Smooth muscle cell (in vitro differentiated cells): ENCODE measurements around the gene ATF7IP. TPM values are rescaled to one million over a fixed set of nuclear protein-coding genes. Genes with fewer than 3 reads are reported as not detected.

Source experiments
- DNase-seq: peaks from one replicate; lab custom pipeline; 2025; ENCODE audit not compliant: unreplicated experiment; lab: John Stamatoyannopoulos, UW
- H2AFZ ChIP-seq: fragments of 200-600 bp; sonication (generic); 2 replicates; pipeline ENCODE4 v1.6.0; 2016; ENCODE audit warnings: antibody characterized with exemption, low read depth, mild to moderate bottlenecking
- H3F3A ChIP-seq: fragments of 200-600 bp; sonication (generic); 2 replicates; pipeline ENCODE4 v1.6.0; 2017; ENCODE audit warnings: antibody characterized with exemption, low read depth
- H3K27ac ChIP-seq: fragments of 200-600 bp; sonication (generic); 2 replicates; pipeline ENCODE4 v1.5.1; 2016; ENCODE audit warnings: low read depth, mild to moderate bottlenecking
- H3K27me3 ChIP-seq: fragments of 200-600 bp; sonication (generic); 2 replicates; pipeline ENCODE4 v1.6.1; 2016; ENCODE audit warnings: low read depth, mild to moderate bottlenecking
- H3K36me3 ChIP-seq: fragments of 200-600 bp; sonication (generic); 2 replicates; pipeline ENCODE4 v1.5.1; 2016; ENCODE audit warnings: low read depth
- H3K4me1 ChIP-seq: fragments of 200-600 bp; sonication (generic); 2 replicates; pipeline ENCODE4 v1.5.1; 2016; ENCODE audit warnings: low read depth
- H3K4me2 ChIP-seq: fragments of 200-600 bp; sonication (generic); 2 replicates; pipeline ENCODE4 v1.6.0; 2016; ENCODE audit warnings: mild to moderate bottlenecking
- H3K4me3 ChIP-seq: fragments of 200-600 bp; sonication (generic); 2 replicates; pipeline ENCODE4 v1.5.1; 2016; ENCODE audit warnings: mild to moderate bottlenecking
- H3K79me2 ChIP-seq: fragments of 200-600 bp; sonication (generic); 2 replicates; pipeline ENCODE4 v1.6.0; 2016; ENCODE audit warnings: low read depth, mild to moderate bottlenecking
- H3K9ac ChIP-seq: fragments of 200-600 bp; sonication (generic); 2 replicates; pipeline ENCODE4 v1.6.0; 2016; ENCODE audit warnings: low read depth
- H3K9me3 ChIP-seq: fragments of 200-600 bp; sonication (generic); replicated peaks from 2 replicates; pipeline ENCODE4 v1.5.1; 2016; ENCODE audit warnings: low read depth
- H4K20me1 ChIP-seq: fragments of 200-600 bp; sonication (generic); 2 replicates; pipeline ENCODE4 v1.6.0; 2016; ENCODE audit warnings: low read depth
- WGBS: methylation state at CpG from one replicate; pipeline ENCODE4 v1.1.7; 2016; ENCODE audit warnings: low lambda C conversion rate; 5-methylcytosine and 5-hydroxymethylcytosine counted together
- polyA plus RNA-seq: library from polyadenylated mRNA; unstranded; fragments of >200 nt; fragmentation: Nextera tagmentation; extraction: Ambion mirVana; gene quantifications from 2 replicates; pipeline ENCODE4 v1.2.1, GENCODE V29; 2016
- total RNA-seq: library from RNA; depleted of rRNA; stranded (reverse); fragments of >200 nt; gene quantifications from 2 replicates; pipeline ENCODE4 v1.2.3, GENCODE V29; 2014
- TF ChIP-seq, protein P1 (sequence below): fragments of 200-600 bp; sonication (generic); IDR thresholded peaks from 2 replicates; pipeline ENCODE4 v1.5.1; 2017; ENCODE audit warnings: borderline replicate concordance, mild to moderate bottlenecking, antibody characterized with exemption; ENCODE audit not compliant: insufficient read depth, poor library complexity, severe bottlenecking

The ATF7IP gene
- total and polyA plus RNA-seq, 2 experiments from 2014 or later: 27.5 to 66.8 TPM

DNA sequence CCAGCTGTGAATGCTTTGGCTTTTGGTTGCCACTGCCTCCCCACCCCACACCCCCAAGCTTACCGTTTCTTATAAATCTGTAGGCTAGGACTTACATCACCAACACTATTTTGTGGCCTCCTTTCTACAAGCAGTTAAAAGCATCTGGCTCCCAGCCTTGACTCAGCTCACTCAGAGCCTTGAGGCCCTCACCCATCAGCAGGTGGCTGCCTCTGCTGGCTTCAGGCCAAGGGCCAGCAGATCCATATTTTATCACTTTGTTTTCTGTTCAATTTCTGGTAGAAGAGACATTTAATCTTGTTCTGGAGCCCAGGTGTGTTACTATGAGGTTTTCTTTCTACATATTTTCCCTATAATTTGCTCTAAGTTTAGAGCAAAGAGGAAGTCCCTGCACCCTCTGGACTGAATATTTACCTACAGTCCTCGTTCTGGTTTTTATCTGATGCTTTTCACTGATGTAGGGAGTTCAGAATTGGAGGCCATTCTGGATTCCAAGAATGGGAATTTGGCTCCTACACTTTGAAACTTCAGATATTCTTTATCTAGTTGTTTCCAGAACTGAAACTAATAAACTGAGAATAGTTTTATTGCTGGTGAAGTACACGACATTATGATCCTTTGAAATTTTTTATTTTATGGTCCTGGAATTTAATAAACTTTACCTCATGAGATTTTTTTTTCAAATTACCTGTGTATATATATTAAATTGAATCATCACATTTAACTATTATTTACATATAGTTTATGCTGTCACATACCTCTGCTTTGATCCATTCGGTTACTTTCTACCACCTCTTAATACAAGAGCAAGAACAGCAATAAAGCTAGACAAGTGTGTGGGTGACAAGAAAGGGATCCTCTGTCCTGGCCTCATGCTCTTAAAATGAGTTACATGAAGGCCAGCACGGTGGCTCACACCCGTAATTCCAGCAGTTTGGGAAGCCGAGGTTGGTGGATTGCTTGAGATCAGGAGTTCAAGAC is 180.0 kb downstream of the ATF7IP start:
- WGBS: 90% methylated on average over 7 of the region's 7 CpGs
- no peaks in the 10 kb centered on the region for H3F3A ChIP-seq
- no peak overlapping the region for H3K4me2 ChIP-seq
- no peaks in the 10 kb centered on the region for H3K27me3 ChIP-seq
- no peaks in the 10 kb centered on the region for H4K20me1 ChIP-seq
- TF ChIP-seq, protein P1, sequence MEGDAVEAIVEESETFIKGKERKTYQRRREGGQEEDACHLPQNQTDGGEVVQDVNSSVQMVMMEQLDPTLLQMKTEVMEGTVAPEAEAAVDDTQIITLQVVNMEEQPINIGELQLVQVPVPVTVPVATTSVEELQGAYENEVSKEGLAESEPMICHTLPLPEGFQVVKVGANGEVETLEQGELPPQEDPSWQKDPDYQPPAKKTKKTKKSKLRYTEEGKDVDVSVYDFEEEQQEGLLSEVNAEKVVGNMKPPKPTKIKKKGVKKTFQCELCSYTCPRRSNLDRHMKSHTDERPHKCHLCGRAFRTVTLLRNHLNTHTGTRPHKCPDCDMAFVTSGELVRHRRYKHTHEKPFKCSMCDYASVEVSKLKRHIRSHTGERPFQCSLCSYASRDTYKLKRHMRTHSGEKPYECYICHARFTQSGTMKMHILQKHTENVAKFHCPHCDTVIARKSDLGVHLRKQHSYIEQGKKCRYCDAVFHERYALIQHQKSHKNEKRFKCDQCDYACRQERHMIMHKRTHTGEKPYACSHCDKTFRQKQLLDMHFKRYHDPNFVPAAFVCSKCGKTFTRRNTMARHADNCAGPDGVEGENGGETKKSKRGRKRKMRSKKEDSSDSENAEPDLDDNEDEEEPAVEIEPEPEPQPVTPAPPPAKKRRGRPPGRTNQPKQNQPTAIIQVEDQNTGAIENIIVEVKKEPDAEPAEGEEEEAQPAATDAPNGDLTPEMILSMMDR: no peak
- no peak overlapping the region for H3K9ac ChIP-seq
- H2AFZ ChIP-seq: no peak overlapping the region
- H3K4me1 ChIP-seq: no peaks in the 10 kb centered on the region
- H3K9me3 ChIP-seq: no peaks in the 10 kb centered on the region
- H3K27ac ChIP-seq: no peak overlapping the region
- no peak overlapping the region for H3K4me3 ChIP-seq
- DNase-seq: no peak
- no peaks in the 10 kb centered on the region for H3K36me3 ChIP-seq
- H3K79me2 ChIP-seq: no peaks in the 10 kb centered on the region

- 99% methylated on average over 4 of the region's 4 CpGs for WGBS
Measured at GRCh38 chr12:14547571-14547970, 182.1 kb downstream of the ATF7IP start.

DNA sequence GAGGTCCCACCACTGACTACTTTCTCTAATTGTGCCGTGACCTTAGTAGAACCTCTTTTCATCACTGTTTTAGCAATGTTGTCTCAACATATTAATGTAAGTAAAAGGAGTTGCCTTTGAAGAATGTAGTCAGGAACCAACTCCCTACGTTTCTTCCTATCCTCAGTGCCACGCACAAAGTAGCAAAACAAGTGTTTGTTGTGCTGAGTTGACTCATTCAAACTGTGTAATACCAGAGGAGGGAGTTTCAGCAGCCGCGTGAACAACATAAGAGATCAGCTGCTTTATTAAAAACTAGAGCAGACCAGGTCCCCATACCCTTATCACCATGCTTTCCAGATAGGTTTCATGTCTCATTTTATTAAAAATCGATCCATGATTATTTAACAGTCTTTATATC is 183.1 kb downstream of the ATF7IP start:
- no peak overlapping the region for H3K4me3 ChIP-seq
- H3F3A ChIP-seq: no peaks in the 10 kb centered on the region
- no peak for DNase-seq
- H4K20me1 ChIP-seq: no peaks in the 10 kb centered on the region
- 84% methylated on average over 6 of the region's 6 CpGs for WGBS
- no peak overlapping the region for H2AFZ ChIP-seq
- H3K9me3 ChIP-seq: no peaks in the 10 kb centered on the region
- no peaks in the 10 kb centered on the region for H3K27me3 ChIP-seq
- no peak overlapping the region for H3K9ac ChIP-seq
- H3K79me2 ChIP-seq: no peaks in the 10 kb centered on the region
- H3K27ac ChIP-seq: no peak overlapping the region
- no peaks in the 10 kb centered on the region for H3K36me3 ChIP-seq
- H3K4me1 ChIP-seq: no peaks in the 10 kb centered on the region
- TF ChIP-seq, protein P1: no peak
- H3K4me2 ChIP-seq: no peak overlapping the region

More at GRCh38 chr12:14547571-14547970, 182.1 kb downstream of the ATF7IP start:
- no peaks in the 10 kb centered on the region for H4K20me1 ChIP-seq
- no peaks in the 10 kb centered on the region for H3K36me3 ChIP-seq
- H3K4me1 ChIP-seq: no peaks in the 10 kb centered on the region
- H3K27me3 ChIP-seq: no peaks in the 10 kb centered on the region
- H3K27ac ChIP-seq: no peak overlapping the region
- H3F3A ChIP-seq: no peaks in the 10 kb centered on the region
- no peaks in the 10 kb centered on the region for H3K79me2 ChIP-seq
- H3K4me3 ChIP-seq: no peak overlapping the region
- TF ChIP-seq, protein P1: no peak
- no peak for DNase-seq
- no peak overlapping the region for H3K4me2 ChIP-seq
- H3K9me3 ChIP-seq: no peaks in the 10 kb centered on the region
- no peak overlapping the region for H3K9ac ChIP-seq
- H2AFZ ChIP-seq: no peak overlapping the region

Other genes starting within 250 kb of the ATF7IP start
- 11.1 and 14.1 TPM in 2 replicates for gene PLBD1, start 202.2 kb downstream of the ATF7IP start, total RNA-seq
- gene PLBD1, start 202.2 kb downstream of the ATF7IP start, polyA plus RNA-seq: 14.0 and 19.9 TPM in 2 replicates